HEK293T (cell line): ENCODE data around the gene SMR3A.

Experiments used
- CTCF ChIA-PET: fragments of 350-600 bp; formaldehyde crosslinking; extraction: SDS; loops from one replicate; lab custom pipeline; 2021; ENCODE audit warnings: antibody characterized with exemption, inconsistent platforms; lab: Yijun Ruan, JAX
- POLR2A ChIA-PET: fragments of 350-600 bp; formaldehyde crosslinking; extraction: SDS; loops from one replicate; lab custom pipeline; 2020; ENCODE audit warnings: antibody characterized with exemption, inconsistent platforms; lab: Yijun Ruan, JAX
- DNase-seq: peaks from one replicate; pipeline ENCODE4 v3.0.0; 2012; ENCODE audit warnings: mixed read lengths; ENCODE audit errors: extremely low spot score
- ELF4 ChIP-seq: fragments of 450-650 bp; IDR thresholded peaks from 2 replicates; pipeline ENCODE4 v1.6.1; 2017; ENCODE audit warnings: antibody characterized with exemption
- FOXA1 ChIP-seq: fragments of 450-650 bp; IDR thresholded peaks from 2 replicates; pipeline ENCODE4 v1.6.1; 2016; ENCODE audit warnings: mild to moderate bottlenecking
- FOXK2 ChIP-seq: fragments of 450-650 bp; IDR thresholded peaks from 2 replicates; pipeline ENCODE4 v1.6.1; 2016; ENCODE audit warnings: mild to moderate bottlenecking
- HDGF ChIP-seq: fragments of 450-650 bp; IDR thresholded peaks from 2 replicates; pipeline ENCODE4 v1.6.1; 2017; ENCODE audit warnings: antibody characterized with exemption, borderline replicate concordance
- L3MBTL2 ChIP-seq: fragments of 450-650 bp; conservative IDR thresholded peaks from 2 replicates; pipeline ENCODE4 v1.6.1; 2016; ENCODE audit warnings: mild to moderate bottlenecking
- LEF1 ChIP-seq: fragments of 450-650 bp; IDR thresholded peaks from 2 replicates; pipeline ENCODE4 v1.6.1; 2017; ENCODE audit warnings: mild to moderate bottlenecking, borderline replicate concordance
- SP1 ChIP-seq: fragments of 450-650 bp; IDR thresholded peaks from 2 replicates; pipeline ENCODE4 v1.6.1; 2017
- ZNF384 ChIP-seq: fragments of 450-650 bp; IDR thresholded peaks from 2 replicates; pipeline ENCODE4 v1.6.1; 2016

SMR3A gene

GRCh38 chr4:70402762-70403161 is 42.2 kb downstream of the SMR3A start:
- TF ChIP-seq SP1 = no peak
- no peak for TF ChIP-seq HDGF
- no peak for TF ChIP-seq ZNF384
- TF ChIP-seq L3MBTL2 = no peak
- TF ChIP-seq LEF1 = no peak
- TF ChIP-seq ELF4 = no peak
- TF ChIP-seq FOXA1 = no peak
- POLR2A ChIA-PET = no interaction called here
- CTCF ChIA-PET = no interaction called here
- DNase-seq = no peak

- no peak for TF ChIP-seq FOXK2
- DNase-seq = no peak
- CTCF ChIA-PET = no interaction called here
- POLR2A ChIA-PET = no interaction called here
These were observed 45.2 kb downstream of the SMR3A start for GRCh38 chr4:70405765-70406164.
